HG02852 (cell line): ENCODE results near the gene SST.

ENCODE experiments used
- ATAC-seq: cut with Tn5 transposase; IDR thresholded peaks from one replicate; pipeline ENCODE4 v1.9.1; 2021; ENCODE audit warnings: mild to moderate bottlenecking, moderate library complexity; ENCODE audit not compliant: unreplicated experiment

The SST gene

GRCh38 chr3:187636528-187636927 is 33.7 kb downstream of the SST start:
- no peak for ATAC-seq

DNA sequence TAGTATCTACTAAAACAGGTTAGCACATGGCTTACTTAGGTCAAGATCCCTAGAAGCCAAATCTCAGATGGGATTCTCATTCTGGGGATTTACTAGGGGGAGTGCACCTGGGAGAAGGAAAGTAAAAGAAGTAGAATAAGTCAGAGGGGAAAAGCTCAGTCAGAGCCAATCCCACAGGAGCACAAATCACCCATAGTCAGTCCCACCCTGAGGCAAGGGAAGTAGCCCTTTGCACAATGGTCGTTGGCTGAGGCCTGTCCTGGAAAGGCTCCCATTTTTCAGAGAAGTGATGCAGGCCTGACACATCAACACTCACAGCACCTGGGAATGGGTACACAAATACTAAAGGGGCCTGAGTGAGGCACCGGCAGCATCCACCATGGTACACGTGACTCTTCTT is 39.8 kb downstream of the SST start:
- ATAC-seq = no peak

- ATAC-seq = no peak
Measured at GRCh38 chr3:187629711-187630110, 40.5 kb downstream of the SST start.

DNA sequence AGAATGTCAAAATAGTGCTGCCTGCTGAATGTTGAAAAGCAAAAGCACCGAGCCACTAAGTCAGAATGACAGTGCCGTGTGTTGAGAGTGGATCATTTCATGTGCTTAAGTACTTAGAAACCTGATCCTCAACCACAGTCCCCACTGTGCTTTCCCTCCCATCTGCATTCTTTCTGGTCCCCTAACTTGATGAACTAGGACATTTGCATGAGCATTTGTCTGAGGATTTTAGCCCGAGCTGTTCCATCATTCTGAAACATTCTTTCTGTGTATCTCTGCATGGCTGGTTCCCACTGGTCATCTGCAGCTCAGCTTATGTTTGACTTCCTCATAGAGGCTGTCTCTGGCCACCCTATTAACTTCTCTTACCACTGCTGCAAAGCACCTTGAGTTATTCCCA is 42.0 kb downstream of the SST start:
- peak; percentile 68 for ATAC-seq

DNA sequence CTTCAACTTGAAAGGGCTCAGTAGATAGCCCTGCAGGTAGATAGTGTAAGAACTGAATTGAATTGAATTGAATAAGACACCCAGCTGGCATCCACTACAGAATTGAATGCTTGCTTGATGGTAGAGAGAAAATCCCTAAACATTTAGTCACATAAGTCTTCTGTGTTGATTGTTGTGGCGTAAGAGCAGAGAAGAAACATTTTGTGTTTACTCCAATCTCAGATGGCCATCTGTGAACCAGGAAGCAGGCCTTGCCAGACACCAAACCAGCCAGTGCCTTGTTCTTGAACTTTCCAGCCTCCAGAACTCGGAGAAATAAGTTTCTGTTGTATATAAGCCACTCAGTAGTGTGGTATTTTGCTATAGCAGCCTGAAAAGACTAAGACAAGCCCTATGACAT is 43.6 kb downstream of the SST start:
- ATAC-seq = no peak

DNA sequence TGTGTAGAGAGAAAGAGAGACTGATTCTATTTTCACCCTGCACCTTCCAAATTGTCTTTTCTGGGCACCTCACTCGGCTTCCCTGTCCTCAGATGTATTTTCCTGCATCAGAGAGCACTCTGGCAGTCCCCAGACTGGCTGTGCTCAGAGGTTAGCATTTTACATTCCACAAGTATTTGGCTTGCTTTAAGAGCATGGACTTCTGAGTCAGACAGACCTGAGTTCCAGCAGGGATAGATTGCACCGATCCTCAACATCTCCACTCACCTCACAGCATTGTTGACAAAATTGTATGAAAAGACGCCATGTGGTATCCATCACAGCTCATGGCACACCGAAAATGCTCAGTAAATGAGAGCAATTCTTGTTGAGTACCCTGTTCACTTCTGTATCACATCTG is 45.6 kb downstream of the SST start:
- ATAC-seq = no peak

GRCh38 chr3:187623285-187623814 is 46.8 kb downstream of the SST start:
- ATAC-seq = no peak

DNA sequence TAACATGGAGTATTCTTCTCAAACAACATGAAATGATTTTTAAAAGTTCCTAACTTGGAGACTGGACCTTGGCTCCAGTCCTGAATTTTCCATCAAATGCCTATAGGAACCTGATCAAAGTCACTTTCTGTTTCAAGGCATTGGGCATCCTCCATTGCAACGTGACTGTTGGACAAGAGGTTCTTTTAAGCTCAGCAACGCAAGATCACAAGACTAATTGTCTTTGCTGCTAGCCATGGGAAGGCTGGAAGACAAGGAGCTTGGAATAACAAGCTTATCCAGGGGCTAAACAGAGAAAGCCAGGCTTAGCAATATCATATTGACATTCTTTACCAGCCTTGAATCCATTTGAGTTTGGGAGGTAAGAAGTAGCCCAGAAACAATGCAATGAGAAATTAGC is 48.3 kb downstream of the SST start:
- no peak for ATAC-seq

DNA sequence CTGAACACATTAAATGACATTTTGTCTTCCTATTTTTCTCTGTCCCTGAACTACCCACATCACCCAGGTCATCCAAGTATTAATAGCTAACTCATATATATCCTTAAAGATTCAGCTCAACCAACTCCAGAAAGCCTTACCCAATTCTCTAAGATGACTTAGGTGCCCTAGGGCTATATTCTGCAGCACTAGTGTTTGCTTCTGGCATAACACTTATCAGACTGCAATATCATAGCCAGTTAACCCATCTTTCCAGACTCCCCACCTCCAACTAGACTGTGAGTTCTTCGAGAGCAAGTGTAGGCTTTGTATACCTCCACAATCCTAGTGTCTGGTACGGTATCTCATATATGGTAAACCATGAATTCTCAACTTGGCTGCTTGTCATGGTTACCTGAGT is 50.7 kb downstream of the SST start:
- ATAC-seq = no peak
